Right lobe of liver (tissue), 6 donors: ENCODE data around the gene TENT5C. TPM values are rescaled to one million over a fixed set of nuclear protein-coding genes. Genes with fewer than 3 reads are reported as not detected.
A peak's percentile ranks its signal among the peaks of the same experiment; 100 is the strongest.

Experiments used
- ATAC-seq, 4 donors: fragments of 200-7000 bp; cut with Tn5 transposase; one replicate each; pipeline ENCODE4 v1.9.1; 2020; ENCODE audit warnings: mild to moderate bottlenecking in 4 of 4, moderate library complexity in 4 of 4
- DNase-seq, 3 donors: peaks; one replicate each; pipeline ENCODE4 v3.0.0-alpha.2; 2020
- H3K27ac ChIP-seq, 3 donors: fragments of 200-600 bp; one replicate each; pipeline ENCODE4 v1.8.0; 2022
- H3K27me3 ChIP-seq, 2 donors: fragments of 200-600 bp; one replicate each; pipeline ENCODE4 v1.8.0; 2022
- H3K36me3 ChIP-seq, 4 donors: fragments of 200-600 bp; sonication (generic) in 1 of 4; one replicate each; pipeline versions ENCODE4 v1.5.1 to v1.8.0; 2017 to 2022; ENCODE audit warnings: control low read depth in 1 of 4
- H3K4me1 ChIP-seq, 4 donors: fragments of 200-600 bp; sonication (generic) in 1 of 4; one replicate each; pipeline versions ENCODE4 v1.5.1 to v1.8.0; 2017 to 2022; ENCODE audit warnings: control low read depth in 1 of 4
- H3K4me3 ChIP-seq, 3 donors: fragments of 200-600 bp; one replicate each; pipeline ENCODE4 v1.8.0; 2022
- H3K9me3 ChIP-seq, 4 donors: fragments of 200-600 bp; sonication (generic) in 1 of 4; one replicate each; pipeline versions ENCODE4 v1.5.1 to v1.8.0; 2017 to 2022; ENCODE audit warnings: control low read depth in 1 of 4
- CTCF ChIP-seq, 4 donors: fragments of 200-600 bp in 3 of 4; fragments of 450-650 bp in 1 of 4; IDR thresholded peaks; one replicate each; pipeline versions ENCODE4 v1.5.1 to v1.8.0; 2016 to 2022; ENCODE audit warnings: antibody characterized with exemption in 4 of 4, mild to moderate bottlenecking in 2 of 4
- POLR2A ChIP-seq: fragments of 450-650 bp; IDR thresholded peaks from one replicate; pipeline ENCODE4 v1.6.1; 2017; ENCODE audit warnings: antibody characterized with exemption, mild to moderate bottlenecking
- WGBS: methylation state at CpG from one replicate; pipeline ENCODE4 v1.1.6; 2018; ENCODE audit warnings: low coverage, low lambda C conversion rate; ENCODE audit not compliant: insufficient coverage; ENCODE audit errors: missing lambda C conversion rate; 5-methylcytosine and 5-hydroxymethylcytosine counted together
- intact Hi-C, 2 donors: fragments of 100-400 bp; cut with DNase I; formaldehyde crosslinking; loops; one replicate each; pipeline versions ENCODE4 v1.11.2 to v1.14.1; 2022
- total RNA-seq, 6 experiments: library from RNA; depleted of rRNA in 2 of 6; stranded (reverse); fragments of >200 nt in 2 of 6; fragmentation: NEBNext Ultra II Directional in 3 of 6; extraction: Animal tissue kit (Norgen Biotek cat#: 25700) in 3 of 6; gene quantifications; one replicate each; pipeline versions ENCODE4 v1.1.0 to v1.2.4, GENCODE V29; 2016 to 2023
- donor health status: DM: no; HTN: yes; CAD: no.
- donor health status: DM: no; HTN: no; CAD: no.
- donor health status: DM: no; HTN: no; CAD: no.
- donor health status: DM: no; HTN: yes; CAD: no.
- donor health status: DM: no; HTN: yes; CAD: no.

Gene TENT5C
- total RNA-seq, 6 experiments from 2014 or later = 2.3 to 13.7 (median 3.0) TPM

- H3K27me3 ChIP-seq = no peaks in the 10 kb centered on the region
- H3K27ac ChIP-seq = no peak overlapping the region
- no peaks in the 10 kb centered on the region for H3K9me3 ChIP-seq
- H3K4me3 ChIP-seq = no peak overlapping the region
- WGBS = 85% methylated on average over 3 of the region's 3 CpGs
- no peaks in the 10 kb centered on the region for H3K4me1 ChIP-seq
- no peak for ATAC-seq
- DNase-seq = peak in 1 of 3 donors; percentile 15
- no peaks in the 10 kb centered on the region for H3K36me3 ChIP-seq
- no peak for TF ChIP-seq POLR2A
- TF ChIP-seq CTCF (IDR thresholded peaks at IDR 0.05) = no peak
- intact Hi-C loops = no loop called here
Observed at GRCh38 chr1:117641536-117641935, 35.7 kb downstream of the TENT5C start.

GRCh38 chr1:117642963-117643362 lies 37.1 kb downstream of the TENT5C start:
- Histone ChIP-seq H3K9me3 (no peaks in the 10 kb centered on the region), H3K27ac (no peak overlapping the region)
- intact Hi-C loops = no loop called here

GRCh38 chr1:117643601-117644000 lies 37.8 kb downstream of the TENT5C start:
- no peak for DNase-seq
- no peaks in the 10 kb centered on the region for H3K9me3 ChIP-seq
- WGBS = 60% methylated on average over 2 of the region's 2 CpGs
- H3K4me3 ChIP-seq = no peak overlapping the region
- TF ChIP-seq POLR2A (no peak), CTCF (IDR thresholded peaks at IDR 0.05) (no peak)
- H3K4me1 ChIP-seq = no peaks in the 10 kb centered on the region
- no peak for ATAC-seq
- no peaks in the 10 kb centered on the region for H3K27me3 ChIP-seq
- H3K36me3 ChIP-seq = no peaks in the 10 kb centered on the region
- no peak overlapping the region for H3K27ac ChIP-seq
- intact Hi-C loops = no loop called here

More at GRCh38 chr1:117642963-117643362, 37.1 kb downstream of the TENT5C start:
- DNase-seq (no peak), ATAC-seq (no peak)
- Histone ChIP-seq H3K27me3 (no peaks in the 10 kb centered on the region), H3K4me3 (no peak overlapping the region), H3K36me3 (no peaks in the 10 kb centered on the region), H3K4me1 (no peaks in the 10 kb centered on the region)
- TF ChIP-seq CTCF (IDR thresholded peaks at IDR 0.05) = no peak
- TF ChIP-seq POLR2A = no peak
- WGBS = 78% methylated on average over 3 of the region's 4 CpGs

GRCh38 chr1:117644696-117645311 lies 39.0 kb downstream of the TENT5C start:
- no peaks in the 10 kb centered on the region for H3K36me3 ChIP-seq
- H3K27me3 ChIP-seq = no peaks in the 10 kb centered on the region
- WGBS = 82% methylated on average over 3 of the region's 3 CpGs
- H3K4me3 ChIP-seq = no peak overlapping the region
- no peaks in the 10 kb centered on the region for H3K9me3 ChIP-seq
- no peak for TF ChIP-seq CTCF (IDR thresholded peaks at IDR 0.05)
- no peak for TF ChIP-seq POLR2A
- intact Hi-C loops = no loop called here
- H3K4me1 ChIP-seq = no peaks in the 10 kb centered on the region
- DNase-seq = no peak
- H3K27ac ChIP-seq = no peak overlapping the region
- peak in 1 of 4 donors; percentile 17 for ATAC-seq
